Vagina (tissue), 2 donors: Measurements from ENCODE around the gene KIAA0232. TPM values are rescaled to one million over a fixed set of nuclear protein-coding genes. Genes with fewer than 3 reads are reported as not detected.

Experiments used
- DNase-seq, 2 donors: peaks; one replicate each; pipeline ENCODE4 v3.0.0-alpha.2; 2017; ENCODE audit errors: extremely low spot score in 2 of 2
- H3K27ac ChIP-seq: fragments of 200-600 bp; sonication (generic); one replicate; pipeline ENCODE4 v1.5.1; 2019
- H3K27me3 ChIP-seq: fragments of 200-600 bp; sonication (generic); one replicate; pipeline ENCODE4 v1.5.1; 2019
- H3K36me3 ChIP-seq, 2 donors: fragments of 200-600 bp; sonication (generic); one replicate each; pipeline ENCODE4 v1.5.1; 2017 to 2019
- H3K4me1 ChIP-seq: fragments of 200-600 bp; sonication (generic); one replicate; pipeline ENCODE4 v1.5.1; 2019
- H3K4me3 ChIP-seq, 2 donors: fragments of 200-600 bp; sonication (generic); 1 replicate in 1 of 2; 2 replicates in 1 of 2; pipeline ENCODE4 v1.5.1; 2016 to 2019
- H3K9me3 ChIP-seq: fragments of 200-600 bp; sonication (generic); one replicate; pipeline ENCODE4 v1.5.1; 2019
- POLR2A ChIP-seq, 2 donors: fragments of 450-650 bp; IDR thresholded peaks; one replicate each; pipeline ENCODE4 v1.6.1; 2017; ENCODE audit warnings: antibody characterized with exemption in 2 of 2, mild to moderate bottlenecking in 2 of 2, moderate library complexity in 2 of 2
- POLR2AphosphoS5 ChIP-seq, 2 donors: sonication (generic); formaldehyde crosslinking; IDR thresholded peaks; one replicate each; pipeline ENCODE4 v1.9.0; 2017; ENCODE audit warnings: antibody characterized with exemption in 2 of 2, mild to moderate bottlenecking in 2 of 2, low read depth in 1 of 2; ENCODE audit not compliant: insufficient read depth in 1 of 2
- intact Hi-C: fragments of 100-400 bp; cut with DNase I; formaldehyde crosslinking; loops from one replicate; pipeline ENCODE4 v1.15.1; 2023
- total RNA-seq: library from RNA; depleted of rRNA; stranded (reverse); fragments of >200 nt; gene quantifications from one replicate; pipeline ENCODE4 v1.2.3, GENCODE V29; 2016
- TF ChIP-seq, protein P1 (sequence below), 3 experiments: fragments of 450-650 bp in 2 of 3; fragments of 200-600 bp in 1 of 3; sonication (generic) in 1 of 3; IDR thresholded peaks; one replicate each; pipeline ENCODE4 v1.5.1; 2017 to 2019; ENCODE audit warnings: antibody characterized with exemption in 3 of 3, mild to moderate bottlenecking in 2 of 3, moderate library complexity in 2 of 3

The KIAA0232 gene
- total RNA-seq, 1 donor from 2014 or later, result 29.0 TPM

GRCh38 chr4:6777636-6778281, 4.8 kb upstream of the KIAA0232 start:
- Histone ChIP-seq H3K27me3 (no peaks in the 10 kb centered on the region), H3K27ac (no peak overlapping the region), H3K4me1 (peaks cover 12% of the 10 kb centered on the region), H3K4me3 (no peak overlapping the region), H3K36me3 (no peaks in the 10 kb centered on the region), H3K9me3 (no peaks in the 10 kb centered on the region)
- TF ChIP-seq, protein P1, sequence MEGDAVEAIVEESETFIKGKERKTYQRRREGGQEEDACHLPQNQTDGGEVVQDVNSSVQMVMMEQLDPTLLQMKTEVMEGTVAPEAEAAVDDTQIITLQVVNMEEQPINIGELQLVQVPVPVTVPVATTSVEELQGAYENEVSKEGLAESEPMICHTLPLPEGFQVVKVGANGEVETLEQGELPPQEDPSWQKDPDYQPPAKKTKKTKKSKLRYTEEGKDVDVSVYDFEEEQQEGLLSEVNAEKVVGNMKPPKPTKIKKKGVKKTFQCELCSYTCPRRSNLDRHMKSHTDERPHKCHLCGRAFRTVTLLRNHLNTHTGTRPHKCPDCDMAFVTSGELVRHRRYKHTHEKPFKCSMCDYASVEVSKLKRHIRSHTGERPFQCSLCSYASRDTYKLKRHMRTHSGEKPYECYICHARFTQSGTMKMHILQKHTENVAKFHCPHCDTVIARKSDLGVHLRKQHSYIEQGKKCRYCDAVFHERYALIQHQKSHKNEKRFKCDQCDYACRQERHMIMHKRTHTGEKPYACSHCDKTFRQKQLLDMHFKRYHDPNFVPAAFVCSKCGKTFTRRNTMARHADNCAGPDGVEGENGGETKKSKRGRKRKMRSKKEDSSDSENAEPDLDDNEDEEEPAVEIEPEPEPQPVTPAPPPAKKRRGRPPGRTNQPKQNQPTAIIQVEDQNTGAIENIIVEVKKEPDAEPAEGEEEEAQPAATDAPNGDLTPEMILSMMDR (IDR thresholded peaks at IDR 0.05), result no peak
- no peak for TF ChIP-seq POLR2A (IDR thresholded peaks at IDR 0.05)
- no peak for TF ChIP-seq POLR2AphosphoS5 (IDR thresholded peaks at IDR 0.05; ENCODE audit: insufficient read depth in 1 of 2, low read depth in 1 of 2)
- intact Hi-C loops, result no loop called here
- DNase-seq, result no peak

GRCh38 chr4:6778435-6778834, 4.1 kb upstream of the KIAA0232 start:
- intact Hi-C loops, result no loop called here

GRCh38 chr4:6779667-6780565, 2.6 kb upstream of the KIAA0232 start:
- no peak overlapping the region for H3K4me3 ChIP-seq
- intact Hi-C loops, result loop anchor here (10.0 kb wide), 1 partner anchor 95 kb away; no protein-coding TSS in a partner anchor
- TF ChIP-seq, protein P1 (IDR thresholded peaks at IDR 0.05), result no peak
- TF ChIP-seq POLR2AphosphoS5 (IDR thresholded peaks at IDR 0.05; ENCODE audit: insufficient read depth in 1 of 2, low read depth in 1 of 2) (no peak), POLR2A (IDR thresholded peaks at IDR 0.05) (no peak)
- H3K9me3 ChIP-seq, result no peaks in the 10 kb centered on the region
- peaks cover 25% of the 10 kb centered on the region for H3K4me1 ChIP-seq
- no peaks in the 10 kb centered on the region for H3K27me3 ChIP-seq
- no peak for DNase-seq
- no peaks in the 10 kb centered on the region for H3K36me3 ChIP-seq
- H3K27ac ChIP-seq, result no peak overlapping the region

More at GRCh38 chr4:6778435-6778834, 4.1 kb upstream of the KIAA0232 start:
- no peak for DNase-seq
- Histone ChIP-seq H3K4me3 (no peak overlapping the region), H3K27me3 (no peaks in the 10 kb centered on the region), H3K4me1 (peaks cover 12% of the 10 kb centered on the region), H3K36me3 (no peaks in the 10 kb centered on the region), H3K27ac (no peak overlapping the region), H3K9me3 (no peaks in the 10 kb centered on the region)
- TF ChIP-seq POLR2AphosphoS5 (IDR thresholded peaks at IDR 0.05; ENCODE audit: insufficient read depth in 1 of 2, low read depth in 1 of 2) (no peak), POLR2A (IDR thresholded peaks at IDR 0.05) (no peak)
- TF ChIP-seq, protein P1 (IDR thresholded peaks at IDR 0.05), result no peak

DNA sequence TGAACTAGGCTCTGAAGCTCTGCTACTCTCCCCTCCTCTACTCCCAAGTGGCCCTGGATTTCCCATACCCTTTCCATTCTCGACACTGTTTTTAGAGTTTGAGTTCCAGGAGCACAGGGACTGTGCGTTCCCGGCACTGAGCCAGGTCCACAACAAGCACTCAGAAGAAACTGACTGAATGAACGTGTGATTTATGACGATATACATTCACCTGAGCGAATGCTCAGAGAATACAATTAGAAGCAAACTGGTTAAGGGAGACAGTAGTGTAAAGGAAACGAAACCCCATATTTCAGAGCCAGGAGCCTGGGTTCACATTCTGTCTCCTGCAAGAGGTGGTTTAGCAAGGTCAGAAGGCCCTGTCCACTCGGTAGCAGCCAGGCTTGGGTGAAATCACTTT, 1.4 kb upstream of the KIAA0232 start:
- Histone ChIP-seq H3K4me1 (peaks cover 37% of the 10 kb centered on the region), H3K27me3 (no peaks in the 10 kb centered on the region), H3K36me3 (no peaks in the 10 kb centered on the region), H3K4me3 (no peak overlapping the region), H3K9me3 (no peaks in the 10 kb centered on the region), H3K27ac (no peak overlapping the region)
- peak in 1 of 2 donors; percentile 25 for TF ChIP-seq POLR2AphosphoS5 (IDR thresholded peaks at IDR 0.05; ENCODE audit: insufficient read depth in 1 of 2, low read depth in 1 of 2)
- no peak for TF ChIP-seq POLR2A (IDR thresholded peaks at IDR 0.05)
- TF ChIP-seq, protein P1 (IDR thresholded peaks at IDR 0.05), result no peak
- DNase-seq, result peak in 1 of 2 donors; percentile 84
- intact Hi-C loops, result loop anchor here (10.0 kb wide), 1 partner anchor 94 kb away; no protein-coding TSS in a partner anchor
